ENCODE results near the gene GNG12. TPM values are rescaled to one million over a fixed set of nuclear protein-coding genes. Genes with fewer than 3 reads are reported as not detected.

GNG12 gene
- total RNA-seq, 1 experiment from 2014 or later, result 70.0 TPM

- CTCF ChIA-PET, result no interaction called here
Measured at GRCh38 chr1:67721112-67721511, 112.2 kb downstream of the GNG12 start.

GRCh38 chr1:67719329-67720196 is 113.7 kb downstream of the GNG12 start:
- no peak overlapping the region for H3K27ac ChIP-seq (ENCODE audit: low read length)
- no peaks in the 10 kb centered on the region for H3K9me3 ChIP-seq (ENCODE audit: control insufficient read depth, insufficient read depth, low read depth, low read length)
- H3K4me1 ChIP-seq (ENCODE audit: control insufficient read depth, insufficient read depth, low read length), result peaks cover 19% of the 10 kb centered on the region
- no TSS peak for BruUV-seq (replicated peaks)
- CTCF ChIA-PET, result interaction anchor here (0.6 kb wide), 1 partner anchor 41 kb away, joined by 3 read pairs; no protein-coding TSS in a partner anchor
- no peak for DNase-seq (ENCODE audit: low read depth, low spot score)
- intact Hi-C loops (cut with micrococcal nuclease; ENCODE audit: unreplicated experiment), result no loop called here
- H3K4me3 ChIP-seq (ENCODE audit: low read depth in 2 of 2, low read length in 2 of 2), result no peak overlapping the region
- in situ Hi-C loops (cut with HindIII; ENCODE audit: low pct_unique_long_range_greater_than_20kb, low sequenced_read_pairs), result no loop called here
- POLR2A ChIA-PET, result no interaction called here
- TF ChIP-seq TCF7L2 (IDR thresholded peaks at IDR 0.05; ENCODE audit: low read depth, low read length) (no peak), CTCF (IDR thresholded peaks at IDR 0.05) (no peak), REST (IDR thresholded peaks at IDR 0.05; ENCODE audit: insufficient read depth in 1 of 2, low read depth in 2 of 2, low read length in 1 of 2) (no peak), POLR2AphosphoS5 (IDR thresholded peaks at IDR 0.05; ENCODE audit: low read depth, low read length) (no peak), SIN3A (IDR thresholded peaks at IDR 0.05; ENCODE audit: borderline replicate concordance, insufficient read depth, low read depth, low read length) (no peak)
- H3K27me3 ChIP-seq (ENCODE audit: control insufficient read depth, insufficient read depth, low read length), result no peaks in the 10 kb centered on the region
- no peak for ATAC-seq
- no peaks in the 10 kb centered on the region for H3K36me3 ChIP-seq (ENCODE audit: control insufficient read depth, insufficient read depth, low read length)

More at GRCh38 chr1:67721112-67721511, 112.2 kb downstream of the GNG12 start:
- Histone ChIP-seq H3K36me3 (ENCODE audit: control insufficient read depth, insufficient read depth, low read length) (no peaks in the 10 kb centered on the region), H3K27me3 (ENCODE audit: control insufficient read depth, insufficient read depth, low read length) (no peaks in the 10 kb centered on the region), H3K9me3 (ENCODE audit: control insufficient read depth, insufficient read depth, low read depth, low read length) (no peaks in the 10 kb centered on the region), H3K4me1 (ENCODE audit: control insufficient read depth, insufficient read depth, low read length) (peaks cover 18% of the 10 kb centered on the region), H3K4me3 (ENCODE audit: low read depth in 2 of 2, low read length in 2 of 2) (no peak overlapping the region), H3K27ac (ENCODE audit: low read length) (no peak overlapping the region)
- POLR2A ChIA-PET, result no interaction called here
- no peak for ATAC-seq
- no TSS peak for BruUV-seq (replicated peaks)
- TF ChIP-seq REST (IDR thresholded peaks at IDR 0.05; ENCODE audit: insufficient read depth in 1 of 2, low read depth in 2 of 2, low read length in 1 of 2) (no peak), CTCF (IDR thresholded peaks at IDR 0.05) (no peak), POLR2AphosphoS5 (IDR thresholded peaks at IDR 0.05; ENCODE audit: low read depth, low read length) (no peak), TCF7L2 (IDR thresholded peaks at IDR 0.05; ENCODE audit: low read depth, low read length) (no peak), SIN3A (IDR thresholded peaks at IDR 0.05; ENCODE audit: borderline replicate concordance, insufficient read depth, low read depth, low read length) (no peak)
- DNase-seq (ENCODE audit: low read depth, low spot score), result no peak
- intact Hi-C loops (cut with micrococcal nuclease; ENCODE audit: unreplicated experiment), result no loop called here
- in situ Hi-C loops (cut with HindIII; ENCODE audit: low pct_unique_long_range_greater_than_20kb, low sequenced_read_pairs), result no loop called here

Data from Panc1 (cell line).